Measurements from ENCODE around the gene ABCC6.

GRCh38 chr16:16136588-16136987, 86.7 kb downstream of the ABCC6 start:
- TF ChIP-seq CTCF (IDR thresholded peaks at IDR 0.05) (no peak), POLR2A (IDR thresholded peaks at IDR 0.05) (no peak)
